Measurements from ENCODE around the gene LRRN3.

The LRRN3 gene

GRCh38 chr7:111107579-111107978, 16.7 kb downstream of the LRRN3 start:
- no peak for DNase-seq

GRCh38 chr7:111108000-111108399, 17.1 kb downstream of the LRRN3 start:
- DNase-seq = peak; percentile 94

- peak; percentile 93 for DNase-seq
Measured at GRCh38 chr7:111108496-111108895, 17.6 kb downstream of the LRRN3 start.

- DNase-seq = no peak
Measured at GRCh38 chr7:111112439-111112838, 21.5 kb downstream of the LRRN3 start.

- DNase-seq = no peak
Measured at GRCh38 chr7:111113263-111114017, 22.5 kb downstream of the LRRN3 start.

- DNase-seq = no peak
Measured at GRCh38 chr7:111115966-111116365, 25.0 kb downstream of the LRRN3 start.

- DNase-seq = no peak
Measured at GRCh38 chr7:111126987-111127386, 36.1 kb downstream of the LRRN3 start.

- no peak for DNase-seq
Measured at GRCh38 chr7:111129435-111129834, 38.5 kb downstream of the LRRN3 start.

- DNase-seq = no peak
Measured at GRCh38 chr7:111132833-111133232, 41.9 kb downstream of the LRRN3 start.

- no peak for DNase-seq
Measured at GRCh38 chr7:111137296-111138192, 46.6 kb downstream of the LRRN3 start.

- DNase-seq = no peak
Measured at GRCh38 chr7:111138193-111138569, 47.3 kb downstream of the LRRN3 start.

GRCh38 chr7:111138586-111138985, 47.7 kb downstream of the LRRN3 start:
- no peak for DNase-seq

- no peak for DNase-seq
Measured at GRCh38 chr7:111140091-111140865, 49.4 kb downstream of the LRRN3 start.

GRCh38 chr7:111145472-111145871, 54.5 kb downstream of the LRRN3 start:
- no peak for DNase-seq

- no peak for DNase-seq
Measured at GRCh38 chr7:111146136-111146535, 55.2 kb downstream of the LRRN3 start.

GRCh38 chr7:111147708-111148533, 57.0 kb downstream of the LRRN3 start:
- no peak for DNase-seq

- DNase-seq = no peak
Measured at GRCh38 chr7:111150709-111151108, 59.8 kb downstream of the LRRN3 start.

GRCh38 chr7:111159426-111159825, 68.5 kb downstream of the LRRN3 start:
- no peak for DNase-seq

GRCh38 chr7:111160297-111160696, 69.4 kb downstream of the LRRN3 start:
- no peak for DNase-seq

- DNase-seq = no peak
Measured at GRCh38 chr7:111162692-111163091, 71.8 kb downstream of the LRRN3 start.

GRCh38 chr7:111164442-111164841, 73.5 kb downstream of the LRRN3 start:
- DNase-seq = no peak

GRCh38 chr7:111168182-111168581, 77.3 kb downstream of the LRRN3 start:
- peak; percentile 91 for DNase-seq

All from NCI-H1105 treated with DMSO at 0.1 percent for 48 hours (cell line).